ENCODE measurements around the gene RPS19.

The RPS19 gene

GRCh38 chr19:41816761-41817160, 43.3 kb upstream of the RPS19 start:
- Histone ChIP-seq H3K27ac (no peak overlapping the region), H3K36me3 (replicated peaks) (no peaks in the 10 kb centered on the region), H3K4me3 (ENCODE audit: low read depth, low read length) (no peak overlapping the region), H3K27me3 (replicated peaks) (no peaks in the 10 kb centered on the region)
- TF ChIP-seq CTCF (IDR thresholded peaks at IDR 0.05; ENCODE audit: low read depth, low read length, missing control alignments): no peak
- in situ Hi-C loops (cut with HindIII; ENCODE audit: low pct_ligation_motif_present, low sequenced_read_pairs): no loop called here
- no peak for DNase-seq

GRCh38 chr19:41821003-41821735, 38.9 kb upstream of the RPS19 start:
- Histone ChIP-seq H3K27me3 (replicated peaks) (no peaks in the 10 kb centered on the region), H3K36me3 (replicated peaks) (no peaks in the 10 kb centered on the region), H3K4me3 (ENCODE audit: low read depth, low read length) (no peak overlapping the region), H3K27ac (no peak overlapping the region)
- DNase-seq: peak; percentile 17
- peak; percentile 63 for TF ChIP-seq CTCF (IDR thresholded peaks at IDR 0.05; ENCODE audit: low read depth, low read length, missing control alignments)
- in situ Hi-C loops (cut with HindIII; ENCODE audit: low pct_ligation_motif_present, low sequenced_read_pairs): no loop called here

- in situ Hi-C loops (cut with HindIII; ENCODE audit: low pct_ligation_motif_present, low sequenced_read_pairs): no loop called here
- H3K27me3 ChIP-seq (replicated peaks): no peaks in the 10 kb centered on the region
- DNase-seq: no peak
- no peak overlapping the region for H3K4me3 ChIP-seq (ENCODE audit: low read depth, low read length)
- no peak for TF ChIP-seq CTCF (IDR thresholded peaks at IDR 0.05; ENCODE audit: low read depth, low read length, missing control alignments)
- H3K27ac ChIP-seq: no peak overlapping the region
- no peaks in the 10 kb centered on the region for H3K36me3 ChIP-seq (replicated peaks)
These were observed 21.9 kb upstream of the RPS19 start for GRCh38 chr19:41837981-41838708.

GRCh38 chr19:41839211-41839610, 20.8 kb upstream of the RPS19 start:
- Histone ChIP-seq H3K27me3 (replicated peaks) (no peaks in the 10 kb centered on the region), H3K36me3 (replicated peaks) (no peaks in the 10 kb centered on the region), H3K27ac (no peak overlapping the region), H3K4me3 (ENCODE audit: low read depth, low read length) (no peak overlapping the region)
- TF ChIP-seq CTCF (IDR thresholded peaks at IDR 0.05; ENCODE audit: low read depth, low read length, missing control alignments): no peak
- no peak for DNase-seq
- in situ Hi-C loops (cut with HindIII; ENCODE audit: low pct_ligation_motif_present, low sequenced_read_pairs): no loop called here

GRCh38 chr19:41843371-41843770, 16.7 kb upstream of the RPS19 start:
- Histone ChIP-seq H3K27ac (no peak overlapping the region), H3K27me3 (replicated peaks) (no peaks in the 10 kb centered on the region), H3K36me3 (replicated peaks) (no peaks in the 10 kb centered on the region), H3K4me3 (ENCODE audit: low read depth, low read length) (no peak overlapping the region)
- DNase-seq: no peak
- no peak for TF ChIP-seq CTCF (IDR thresholded peaks at IDR 0.05; ENCODE audit: low read depth, low read length, missing control alignments)
- in situ Hi-C loops (cut with HindIII; ENCODE audit: low pct_ligation_motif_present, low sequenced_read_pairs): no loop called here
